Lower leg skin (tissue), 4 donors: ENCODE results near the gene GPC5. TPM values are rescaled to one million over a fixed set of nuclear protein-coding genes. Genes with fewer than 3 reads are reported as not detected.

Experiments
- DNase-seq, 2 donors: peaks; one replicate each; pipeline ENCODE4 v3.0.0-alpha.2; 2019; ENCODE audit warnings: low spot score in 2 of 2
- H3K4me3 ChIP-seq: fragments of 200-600 bp; sonication (generic); 2 replicates; pipeline ENCODE4 v1.5.1; 2017; ENCODE audit warnings: mild to moderate bottlenecking, low read depth; ENCODE audit not compliant: poor library complexity, severe bottlenecking
- POLR2A ChIP-seq, 2 donors: fragments of 450-650 bp; IDR thresholded peaks; one replicate each; pipeline ENCODE4 v1.6.1; 2016 to 2017; ENCODE audit warnings: antibody characterized with exemption in 2 of 2, mild to moderate bottlenecking in 1 of 2, moderate library complexity in 1 of 2
- WGBS, 2 donors: methylation state at CpG; one replicate each; pipeline ENCODE4 v1.1.5; 2018; 5-methylcytosine and 5-hydroxymethylcytosine counted together
- intact Hi-C: fragments of 100-400 bp; cut with DNase I; formaldehyde crosslinking; loops from one replicate; pipeline ENCODE4 v1.15.0; 2023; ENCODE audit warnings: low total_unique reads
- total RNA-seq, 4 donors: library from RNA; depleted of rRNA; stranded (reverse); fragments of >200 nt; gene quantifications; one replicate each; pipeline ENCODE4 v1.1.0, GENCODE V29; 2016
- TF ChIP-seq, protein P1 (sequence below), 3 donors: fragments of 450-650 bp; IDR thresholded peaks; one replicate each; pipeline ENCODE4 v1.5.1; 2016; ENCODE audit warnings: antibody characterized with exemption in 3 of 3, mild to moderate bottlenecking in 3 of 3, moderate library complexity in 2 of 3

Gene GPC5
- total RNA-seq, 4 donors from 2014 or later, result 0.46 to 1.3 (median 0.82) TPM

GRCh38 chr13:91684746-91685145 lies 286.3 kb downstream of the GPC5 start:
- H3K4me3 ChIP-seq, result no peak overlapping the region
- intact Hi-C loops, result no loop called here
- TF ChIP-seq, protein P1, sequence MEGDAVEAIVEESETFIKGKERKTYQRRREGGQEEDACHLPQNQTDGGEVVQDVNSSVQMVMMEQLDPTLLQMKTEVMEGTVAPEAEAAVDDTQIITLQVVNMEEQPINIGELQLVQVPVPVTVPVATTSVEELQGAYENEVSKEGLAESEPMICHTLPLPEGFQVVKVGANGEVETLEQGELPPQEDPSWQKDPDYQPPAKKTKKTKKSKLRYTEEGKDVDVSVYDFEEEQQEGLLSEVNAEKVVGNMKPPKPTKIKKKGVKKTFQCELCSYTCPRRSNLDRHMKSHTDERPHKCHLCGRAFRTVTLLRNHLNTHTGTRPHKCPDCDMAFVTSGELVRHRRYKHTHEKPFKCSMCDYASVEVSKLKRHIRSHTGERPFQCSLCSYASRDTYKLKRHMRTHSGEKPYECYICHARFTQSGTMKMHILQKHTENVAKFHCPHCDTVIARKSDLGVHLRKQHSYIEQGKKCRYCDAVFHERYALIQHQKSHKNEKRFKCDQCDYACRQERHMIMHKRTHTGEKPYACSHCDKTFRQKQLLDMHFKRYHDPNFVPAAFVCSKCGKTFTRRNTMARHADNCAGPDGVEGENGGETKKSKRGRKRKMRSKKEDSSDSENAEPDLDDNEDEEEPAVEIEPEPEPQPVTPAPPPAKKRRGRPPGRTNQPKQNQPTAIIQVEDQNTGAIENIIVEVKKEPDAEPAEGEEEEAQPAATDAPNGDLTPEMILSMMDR (IDR thresholded peaks at IDR 0.05), result no peak
- TF ChIP-seq POLR2A (IDR thresholded peaks at IDR 0.05), result no peak
- 72 to 82% methylated on average over 3 of the region's 3 CpGs for whole genome bisulfite sequencing, 2 donors
- no peak for DNase-seq

- 75 to 77% methylated on average over 6 of the region's 6 CpGs for WGBS, 2 donors
- intact Hi-C loops, result no loop called here
- TF ChIP-seq POLR2A (IDR thresholded peaks at IDR 0.05), result no peak
- TF ChIP-seq, protein P1 (IDR thresholded peaks at IDR 0.05), result no peak
- no peak overlapping the region for H3K4me3 ChIP-seq
- DNase-seq, result no peak
Measured at GRCh38 chr13:91690944-91691343, 292.5 kb downstream of the GPC5 start.

- no peak overlapping the region for H3K4me3 ChIP-seq
- no peak for DNase-seq
- TF ChIP-seq, protein P1 (IDR thresholded peaks at IDR 0.05), result no peak
- TF ChIP-seq POLR2A (IDR thresholded peaks at IDR 0.05), result no peak
- intact Hi-C loops, result no loop called here
- WGBS, 2 donors, result 94 to 95% methylated on average over 11 of the region's 11 CpGs
Measured at GRCh38 chr13:91693466-91693865, 295.0 kb downstream of the GPC5 start.

DNA sequence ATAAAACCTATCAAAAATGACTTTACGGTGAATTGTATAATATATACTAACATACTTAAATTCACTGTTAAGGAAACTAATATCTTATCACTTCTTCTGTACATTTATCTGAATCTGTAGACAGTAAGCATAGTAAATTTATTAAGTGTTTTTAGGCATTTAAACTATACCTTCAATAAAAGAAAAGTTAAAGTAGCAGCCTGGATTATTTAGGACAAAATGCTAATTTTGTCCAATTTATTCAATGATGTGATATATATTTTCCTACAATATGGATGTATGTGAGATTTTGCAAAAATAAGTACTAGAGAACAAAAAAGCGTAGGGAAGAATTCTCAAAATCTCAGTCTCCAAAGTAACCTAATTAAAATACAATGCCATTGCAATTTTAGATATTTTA lies 299.9 kb downstream of the GPC5 start:
- no peak for DNase-seq
- WGBS, 2 donors, result 94 to 95% methylated on average over 2 of the region's 2 CpGs
- H3K4me3 ChIP-seq, result no peak overlapping the region
- no peak for TF ChIP-seq POLR2A (IDR thresholded peaks at IDR 0.05)
- TF ChIP-seq, protein P1 (IDR thresholded peaks at IDR 0.05), result no peak
- intact Hi-C loops, result no loop called here

- 79 to 84% methylated on average over 3 of the region's 3 CpGs for WGBS, 2 donors
- no peak overlapping the region for H3K4me3 ChIP-seq
- no peak for DNase-seq
- TF ChIP-seq POLR2A (IDR thresholded peaks at IDR 0.05), result no peak
- TF ChIP-seq, protein P1 (IDR thresholded peaks at IDR 0.05), result no peak
- intact Hi-C loops, result no loop called here
Measured at GRCh38 chr13:91698767-91699166, 300.3 kb downstream of the GPC5 start.

- intact Hi-C loops, result no loop called here
- no peak for DNase-seq
- H3K4me3 ChIP-seq, result no peak overlapping the region
- no peak for TF ChIP-seq POLR2A (IDR thresholded peaks at IDR 0.05)
- TF ChIP-seq, protein P1 (IDR thresholded peaks at IDR 0.05), result no peak
Measured at GRCh38 chr13:91699863-91700262, 301.4 kb downstream of the GPC5 start.
